Ureter (tissue), 1 donor: ENCODE data around the gene GARS1. TPM values are rescaled to one million over a fixed set of nuclear protein-coding genes. Genes with fewer than 3 reads are reported as not detected.
"Not testable (repeated sequence)": the region's sequence is repeated elsewhere in the genome, so short reads cannot be mapped to it uniquely, and the experiment has no call there.

Source experiments
- DNase-seq: peaks from one replicate; pipeline ENCODE4 v3.0.0-alpha.2; 2020; ENCODE audit warnings: low spot score
- total RNA-seq: library from RNA; stranded (reverse); gene quantifications from one replicate; pipeline ENCODE4 v1.2.4, GENCODE V29; 2023
- donor health status: DM: yes; HTN: yes; CAD: no.

Gene GARS1
- total RNA-seq, 1 donor from 2014 or later = 203 TPM

DNA sequence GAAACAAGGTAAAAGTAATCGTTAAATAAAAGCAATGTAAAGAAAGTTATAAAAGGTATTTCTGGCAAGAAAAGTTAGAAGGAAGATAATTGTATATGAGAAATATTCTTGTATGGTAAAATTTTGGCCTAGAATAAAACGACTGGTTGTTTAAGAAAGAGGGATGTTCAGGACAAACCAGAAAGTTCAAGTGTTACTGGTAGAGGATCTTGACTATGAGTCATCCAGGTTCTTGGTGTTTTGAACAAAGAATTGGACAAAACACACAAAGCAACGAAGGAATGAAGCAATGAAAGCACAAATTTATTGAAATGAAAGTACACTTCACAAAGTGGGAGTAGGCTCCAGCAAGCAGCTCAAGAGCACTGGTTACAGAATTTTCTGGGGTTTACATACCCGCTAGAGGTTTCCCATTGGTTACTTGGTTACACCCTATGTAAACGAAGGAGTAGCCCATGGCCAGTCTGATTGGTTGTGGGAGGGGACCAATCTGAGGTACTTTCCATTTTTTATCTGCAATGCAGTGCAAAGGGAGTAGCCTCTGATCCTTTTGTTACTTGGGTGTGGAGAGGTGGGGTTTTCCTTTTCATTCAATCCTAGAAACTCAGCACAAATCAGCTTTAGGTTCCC is 22.4 kb upstream of the GARS1 start:
- no peak for DNase-seq

GRCh38 chr7:30575910-30576309 is 18.8 kb upstream of the GARS1 start:
- DNase-seq = no peak

GRCh38 chr7:30583181-30583580 is 11.5 kb upstream of the GARS1 start:
- no peak for DNase-seq

GRCh38 chr7:30584415-30584814 is 10.3 kb upstream of the GARS1 start:
- DNase-seq = no peak

GRCh38 chr7:30584965-30585364 is 9.7 kb upstream of the GARS1 start:
- no peak for DNase-seq

- no peak for DNase-seq
Measured at GRCh38 chr7:30585675-30586074, 9.0 kb upstream of the GARS1 start.

GRCh38 chr7:30587547-30587946 is 7.1 kb upstream of the GARS1 start:
- DNase-seq = not testable (repeated sequence)

DNA sequence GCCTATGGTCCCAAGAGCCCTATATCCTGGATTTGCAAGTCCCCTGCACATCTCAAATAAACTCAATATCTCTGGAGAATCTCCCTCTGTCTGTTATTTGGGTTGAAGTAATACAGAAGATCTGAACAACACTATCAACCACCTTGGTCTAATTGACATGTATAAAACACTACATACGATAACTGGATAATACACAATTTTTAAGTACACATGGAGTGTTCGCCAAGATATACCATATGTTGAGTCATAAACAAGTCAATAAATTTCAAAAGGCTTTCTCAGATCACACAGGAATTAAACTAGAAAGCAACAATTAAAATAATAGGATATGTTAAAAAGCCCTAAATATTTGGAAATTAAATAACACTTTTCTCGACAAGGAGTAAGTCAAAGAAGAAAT is 5.6 kb upstream of the GARS1 start:
- DNase-seq = no peak

DNA sequence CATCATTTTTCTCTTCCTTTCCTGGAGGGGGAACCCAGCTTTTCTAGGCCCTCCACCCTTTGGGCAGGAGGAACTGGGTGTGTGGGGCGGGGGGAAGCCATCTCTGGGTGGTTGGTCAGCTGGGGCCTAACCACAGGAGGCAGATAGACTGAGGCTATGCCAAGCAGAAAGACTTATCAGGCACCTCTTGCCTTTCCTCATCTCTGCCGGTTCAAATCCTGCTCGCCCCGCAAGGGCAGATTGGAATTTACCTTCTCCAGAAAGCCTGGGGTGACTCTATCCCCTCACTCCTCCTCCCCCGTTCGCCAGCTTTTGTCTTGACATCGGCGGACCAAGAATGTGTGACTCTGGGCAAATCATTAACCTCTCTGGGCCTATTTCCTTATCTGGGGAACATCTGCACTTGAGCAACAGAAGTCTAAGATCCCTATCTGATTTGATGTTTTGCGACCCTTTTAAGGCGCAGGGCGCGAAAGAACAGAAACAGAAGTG is 584 bp upstream of the GARS1 start:
- peak; percentile 46 for DNase-seq

DNA sequence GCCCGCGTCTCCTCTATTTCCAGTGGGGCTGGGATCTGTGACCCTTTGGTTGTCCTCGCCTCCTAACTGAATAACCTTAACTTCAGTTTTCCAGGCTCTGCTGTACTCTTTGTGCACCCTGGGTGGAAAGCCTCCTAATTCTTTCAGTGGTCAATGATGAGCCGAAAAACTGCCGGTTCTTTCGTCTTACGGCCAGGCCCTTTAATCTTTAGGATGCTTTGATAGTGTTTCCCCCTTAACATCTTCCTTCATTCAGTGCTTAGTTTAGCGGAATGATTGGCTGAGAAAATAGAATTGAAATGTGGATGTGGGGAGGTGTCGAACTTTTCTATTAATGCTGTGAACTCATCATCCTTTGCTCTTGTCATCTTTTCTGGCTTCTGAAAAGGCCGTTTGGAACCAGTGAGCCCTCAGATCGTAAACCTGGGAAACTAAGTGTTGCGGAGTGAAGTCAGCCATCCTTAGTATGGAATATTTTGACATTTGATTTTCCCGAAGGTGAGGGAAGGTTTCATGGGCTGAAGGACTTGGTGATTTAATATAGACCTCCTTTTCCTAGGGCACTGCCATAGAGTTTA is 847 bp downstream of the GARS1 start:
- no peak for DNase-seq

DNA sequence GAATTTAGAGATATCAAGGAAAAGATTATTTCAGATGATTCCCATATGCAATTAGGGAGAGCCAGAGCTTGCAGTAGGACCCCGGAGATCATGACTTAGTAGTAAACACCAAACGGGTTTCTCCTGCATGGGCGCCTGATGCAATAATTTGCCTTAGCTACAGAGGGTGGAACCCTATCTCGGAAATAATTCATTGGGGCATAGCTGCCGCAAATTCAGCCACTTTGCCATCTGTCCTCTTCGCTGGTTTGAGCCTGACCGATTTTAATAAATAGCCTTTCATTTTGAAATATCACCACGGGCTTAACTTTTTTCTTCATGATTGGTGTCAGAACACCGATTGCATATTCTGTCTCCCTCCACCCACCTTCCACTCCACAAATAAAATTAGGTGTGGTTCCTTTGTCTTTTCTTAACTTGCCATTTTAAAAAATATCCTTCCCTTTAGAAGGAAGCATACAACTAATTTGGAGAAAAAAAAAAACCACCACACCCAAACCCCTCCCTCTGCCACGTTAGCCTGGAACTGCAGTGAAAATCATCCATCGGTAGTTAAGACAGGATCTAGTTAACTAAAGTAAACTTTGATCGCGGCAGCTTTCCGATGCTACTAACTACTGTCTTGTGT is 1.4 kb downstream of the GARS1 start:
- no peak for DNase-seq

GRCh38 chr7:30596721-30597120 is 2.0 kb downstream of the GARS1 start:
- DNase-seq = no peak

DNA sequence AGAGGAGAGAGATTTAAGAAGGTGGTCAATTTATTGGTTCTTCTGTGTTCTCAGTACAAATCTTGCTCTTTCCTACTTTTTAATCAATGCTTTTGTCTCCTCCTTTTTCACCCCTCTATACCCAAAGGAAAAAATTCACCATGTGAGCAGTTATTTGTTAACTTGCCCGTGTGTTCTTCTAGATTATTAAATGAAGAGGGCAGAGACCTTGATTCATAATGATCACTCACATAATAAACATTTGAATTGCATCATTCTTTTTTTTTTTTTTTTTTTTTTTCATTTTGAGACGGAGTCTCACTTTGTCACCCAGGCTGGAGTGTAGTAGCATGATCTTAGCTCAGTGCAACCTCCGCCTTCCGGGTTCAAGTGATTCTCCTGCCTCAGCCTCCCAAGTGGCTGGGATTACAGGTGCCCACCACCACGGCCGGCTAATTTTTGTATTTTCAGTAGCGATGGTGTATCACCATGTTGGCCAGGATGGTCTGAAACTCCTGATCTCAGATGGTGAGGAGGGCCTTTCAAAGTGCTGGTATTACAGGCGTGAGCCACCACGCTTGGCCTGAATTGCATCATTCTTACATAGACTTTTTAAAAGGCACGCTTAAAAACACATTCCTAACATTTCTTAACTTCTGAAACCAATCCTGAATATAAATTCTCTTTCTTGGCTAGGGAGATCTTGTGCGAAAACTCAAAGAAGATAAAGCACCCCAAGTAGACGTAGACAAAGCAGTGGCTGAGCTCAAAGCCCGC is 3.6 kb downstream of the GARS1 start:
- DNase-seq = no peak

DNA sequence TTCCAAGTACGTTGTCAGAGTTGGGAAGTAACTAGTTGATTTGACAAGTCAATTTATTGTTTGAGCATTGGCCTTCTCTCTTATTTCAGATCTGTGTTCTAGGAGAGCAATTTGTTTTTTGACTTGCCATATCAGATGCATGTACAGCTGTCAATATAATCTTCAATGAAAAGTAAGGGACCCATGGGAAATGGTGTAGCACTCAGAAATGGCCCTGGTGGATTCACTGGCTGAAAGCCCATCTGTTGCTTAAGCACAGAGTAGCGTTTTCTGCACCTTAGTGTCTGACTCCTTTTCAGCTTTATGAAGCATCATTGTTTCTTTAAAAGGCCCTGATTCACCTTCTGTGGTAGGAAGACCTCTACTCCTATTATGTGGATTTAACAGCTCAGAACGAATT is 10.2 kb downstream of the GARS1 start:
- DNase-seq = no peak

- DNase-seq = no peak
Measured at GRCh38 chr7:30605832-30606231, 11.2 kb downstream of the GARS1 start.

DNA sequence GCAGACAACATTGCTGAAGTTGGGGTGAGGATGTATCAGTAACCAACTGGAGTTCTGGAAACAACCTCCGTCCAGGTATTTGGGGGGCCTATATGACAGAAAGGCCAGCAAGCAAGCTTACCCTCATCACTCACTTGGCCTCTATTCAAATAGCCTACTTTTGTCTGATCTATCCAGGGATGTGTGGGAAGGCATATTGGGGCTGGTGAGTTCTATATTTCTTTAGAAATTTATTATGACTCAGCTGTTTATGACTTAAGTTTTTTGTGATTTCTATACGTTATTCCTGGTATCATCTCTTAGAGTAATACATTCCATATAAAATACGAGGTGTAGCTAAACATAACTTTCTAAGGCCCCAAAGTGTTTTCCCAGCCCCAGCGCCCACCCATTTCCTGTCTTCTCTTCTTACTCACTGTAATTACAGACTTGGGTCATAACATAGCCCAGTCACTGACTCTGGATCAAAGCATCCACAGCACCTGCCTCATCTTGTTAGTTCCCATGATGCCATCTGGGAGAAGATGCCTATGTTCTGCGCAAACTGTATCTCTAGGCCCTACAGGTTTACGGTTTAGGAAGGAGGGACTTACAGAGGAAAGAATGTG is 18.1 kb downstream of the GARS1 start:
- DNase-seq = no peak

GRCh38 chr7:30613366-30614325 is 19.0 kb downstream of the GARS1 start:
- DNase-seq = no peak

- no peak for DNase-seq
Measured at GRCh38 chr7:30616318-30616717, 21.6 kb downstream of the GARS1 start.

DNA sequence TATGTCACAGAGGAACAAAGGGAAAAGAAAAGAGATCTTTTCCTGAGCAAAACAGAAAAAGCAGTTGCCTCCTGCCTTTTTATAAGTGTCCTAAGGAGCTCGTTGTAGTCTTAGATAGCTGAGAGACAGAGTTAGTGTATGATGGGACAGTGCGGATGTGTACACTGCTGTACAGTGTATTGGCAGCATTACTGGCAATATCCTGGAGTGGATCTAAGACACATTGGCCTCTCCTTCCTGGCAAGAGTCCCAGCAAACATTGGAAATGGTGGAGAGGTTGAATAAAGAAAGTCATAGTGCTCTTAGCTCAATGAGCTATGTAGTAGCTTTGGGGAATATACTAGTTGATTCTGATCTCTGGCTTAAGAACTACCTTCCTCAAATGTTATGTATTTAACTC is 22.7 kb downstream of the GARS1 start:
- no peak for DNase-seq

DNA sequence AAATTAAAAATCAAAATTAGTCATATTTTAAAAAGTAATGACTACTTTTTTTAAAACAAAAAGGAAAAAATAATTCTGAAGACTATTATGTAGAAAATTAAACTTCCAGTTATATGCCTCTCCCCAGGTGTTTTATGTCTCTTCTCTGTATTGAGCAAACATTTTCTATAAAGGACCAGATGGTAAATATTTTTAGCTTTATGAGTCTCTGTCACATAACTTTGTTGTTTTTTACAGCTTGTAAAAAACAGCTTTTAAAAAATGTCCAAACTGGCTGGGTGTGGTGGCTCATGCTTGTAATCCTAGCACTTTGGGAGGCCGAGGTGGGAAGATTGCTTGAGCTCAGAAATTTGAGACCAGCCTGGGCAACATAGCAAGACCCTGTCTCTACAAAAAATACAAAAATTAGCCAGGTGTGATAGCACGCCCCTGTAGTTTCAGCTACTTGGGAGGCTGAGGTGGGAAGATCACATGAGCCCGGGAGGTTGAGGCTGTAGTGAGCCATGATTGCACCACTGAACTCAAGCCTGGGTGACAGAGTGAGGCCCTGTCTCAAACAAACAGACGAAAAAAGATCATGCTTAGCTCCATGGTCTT is 23.5 kb downstream of the GARS1 start:
- DNase-seq = no peak

DNA sequence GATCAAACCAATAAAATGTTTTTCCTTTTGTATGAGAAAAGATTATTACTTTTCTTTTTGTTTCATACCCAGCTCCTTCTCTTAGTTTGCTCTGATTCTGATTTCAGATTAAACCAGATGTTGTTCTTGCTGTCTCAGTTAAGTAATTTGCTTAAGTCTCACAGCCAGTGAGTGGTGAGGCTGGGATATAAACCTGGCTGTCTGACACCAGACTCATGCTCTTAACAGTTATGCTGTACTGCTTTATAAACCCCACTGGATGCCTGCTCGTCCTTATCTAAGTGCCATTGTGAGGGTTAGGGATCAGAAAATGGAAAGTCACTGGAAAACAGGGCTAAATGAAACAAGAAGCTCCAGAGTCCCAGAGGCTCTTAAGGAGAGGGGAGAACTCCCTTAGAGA is 24.3 kb downstream of the GARS1 start:
- no peak for DNase-seq
